Smooth muscle cell (in vitro differentiated cells): ENCODE results near the gene SMIM36. TPM values are rescaled to one million over a fixed set of nuclear protein-coding genes. Genes with fewer than 3 reads are reported as not detected.
A peak's percentile ranks its signal among the peaks of the same experiment; 100 is the strongest.
"Not testable (repeated sequence)": the region's sequence is repeated elsewhere in the genome, so short reads cannot be mapped to it uniquely, and the experiment has no call there.

Source experiments
- DNase-seq: peaks from one replicate; lab custom pipeline; 2025; ENCODE audit not compliant: unreplicated experiment; lab: John Stamatoyannopoulos, UW
- H2AFZ ChIP-seq: fragments of 200-600 bp; sonication (generic); 2 replicates; pipeline ENCODE4 v1.6.0; 2016; ENCODE audit warnings: antibody characterized with exemption, low read depth, mild to moderate bottlenecking
- H3F3A ChIP-seq: fragments of 200-600 bp; sonication (generic); 2 replicates; pipeline ENCODE4 v1.6.0; 2017; ENCODE audit warnings: antibody characterized with exemption, low read depth
- H3K27ac ChIP-seq: fragments of 200-600 bp; sonication (generic); 2 replicates; pipeline ENCODE4 v1.5.1; 2016; ENCODE audit warnings: low read depth, mild to moderate bottlenecking
- H3K27me3 ChIP-seq: fragments of 200-600 bp; sonication (generic); 2 replicates; pipeline ENCODE4 v1.6.1; 2016; ENCODE audit warnings: low read depth, mild to moderate bottlenecking
- H3K36me3 ChIP-seq: fragments of 200-600 bp; sonication (generic); 2 replicates; pipeline ENCODE4 v1.5.1; 2016; ENCODE audit warnings: low read depth
- H3K4me1 ChIP-seq: fragments of 200-600 bp; sonication (generic); 2 replicates; pipeline ENCODE4 v1.5.1; 2016; ENCODE audit warnings: low read depth
- H3K4me2 ChIP-seq: fragments of 200-600 bp; sonication (generic); 2 replicates; pipeline ENCODE4 v1.6.0; 2016; ENCODE audit warnings: mild to moderate bottlenecking
- H3K4me3 ChIP-seq: fragments of 200-600 bp; sonication (generic); 2 replicates; pipeline ENCODE4 v1.5.1; 2016; ENCODE audit warnings: mild to moderate bottlenecking
- H3K79me2 ChIP-seq: fragments of 200-600 bp; sonication (generic); 2 replicates; pipeline ENCODE4 v1.6.0; 2016; ENCODE audit warnings: low read depth, mild to moderate bottlenecking
- H3K9ac ChIP-seq: fragments of 200-600 bp; sonication (generic); 2 replicates; pipeline ENCODE4 v1.6.0; 2016; ENCODE audit warnings: low read depth
- H3K9me3 ChIP-seq: fragments of 200-600 bp; sonication (generic); replicated peaks from 2 replicates; pipeline ENCODE4 v1.5.1; 2016; ENCODE audit warnings: low read depth
- H4K20me1 ChIP-seq: fragments of 200-600 bp; sonication (generic); 2 replicates; pipeline ENCODE4 v1.6.0; 2016; ENCODE audit warnings: low read depth
- WGBS: methylation state at CpG from one replicate; pipeline ENCODE4 v1.1.7; 2016; ENCODE audit warnings: low lambda C conversion rate; 5-methylcytosine and 5-hydroxymethylcytosine counted together
- polyA plus RNA-seq: library from polyadenylated mRNA; unstranded; fragments of >200 nt; fragmentation: Nextera tagmentation; extraction: Ambion mirVana; gene quantifications from 2 replicates; pipeline ENCODE4 v1.2.1, GENCODE V29; 2016
- total RNA-seq: library from RNA; depleted of rRNA; stranded (reverse); fragments of >200 nt; gene quantifications from 2 replicates; pipeline ENCODE4 v1.2.3, GENCODE V29; 2014
- TF ChIP-seq, protein P1 (sequence below): fragments of 200-600 bp; sonication (generic); IDR thresholded peaks from 2 replicates; pipeline ENCODE4 v1.5.1; 2017; ENCODE audit warnings: borderline replicate concordance, mild to moderate bottlenecking, antibody characterized with exemption; ENCODE audit not compliant: insufficient read depth, poor library complexity, severe bottlenecking

Gene SMIM36
- total and polyA plus RNA-seq, 2 experiments from 2014 or later, result not detected

DNA sequence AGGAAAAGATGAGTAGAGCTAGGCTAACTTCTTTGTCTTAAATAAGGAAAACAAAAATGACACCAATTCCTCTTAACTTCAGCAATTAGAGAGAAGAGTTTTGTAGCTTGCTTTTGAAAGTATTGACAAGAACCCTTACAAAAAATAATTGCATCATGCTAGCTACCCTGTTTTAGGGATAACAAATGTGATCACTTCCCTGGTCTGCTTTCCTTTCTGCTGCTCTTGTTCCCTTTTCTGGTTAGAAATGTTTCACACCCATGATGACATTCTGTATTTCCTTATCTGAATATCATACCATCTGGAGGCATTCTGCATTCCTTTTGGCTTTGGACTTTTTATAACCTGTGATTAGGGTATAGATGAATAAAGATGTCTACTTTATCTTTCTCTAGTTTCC is 9.9 kb upstream of the SMIM36 start:
- H3K27me3 ChIP-seq, result peaks cover 19% of the 10 kb centered on the region
- H4K20me1 ChIP-seq, result no peaks in the 10 kb centered on the region
- H3K4me3 ChIP-seq, result no peak overlapping the region
- no peak overlapping the region for H2AFZ ChIP-seq
- H3K4me2 ChIP-seq, result no peak overlapping the region
- no peak for DNase-seq
- no peaks in the 10 kb centered on the region for H3F3A ChIP-seq
- no peak overlapping the region for H3K27ac ChIP-seq
- H3K9ac ChIP-seq, result no peak overlapping the region
- H3K4me1 ChIP-seq, result no peaks in the 10 kb centered on the region
- H3K79me2 ChIP-seq, result no peaks in the 10 kb centered on the region
- H3K36me3 ChIP-seq, result no peaks in the 10 kb centered on the region
- no peaks in the 10 kb centered on the region for H3K9me3 ChIP-seq
- TF ChIP-seq, protein P1, sequence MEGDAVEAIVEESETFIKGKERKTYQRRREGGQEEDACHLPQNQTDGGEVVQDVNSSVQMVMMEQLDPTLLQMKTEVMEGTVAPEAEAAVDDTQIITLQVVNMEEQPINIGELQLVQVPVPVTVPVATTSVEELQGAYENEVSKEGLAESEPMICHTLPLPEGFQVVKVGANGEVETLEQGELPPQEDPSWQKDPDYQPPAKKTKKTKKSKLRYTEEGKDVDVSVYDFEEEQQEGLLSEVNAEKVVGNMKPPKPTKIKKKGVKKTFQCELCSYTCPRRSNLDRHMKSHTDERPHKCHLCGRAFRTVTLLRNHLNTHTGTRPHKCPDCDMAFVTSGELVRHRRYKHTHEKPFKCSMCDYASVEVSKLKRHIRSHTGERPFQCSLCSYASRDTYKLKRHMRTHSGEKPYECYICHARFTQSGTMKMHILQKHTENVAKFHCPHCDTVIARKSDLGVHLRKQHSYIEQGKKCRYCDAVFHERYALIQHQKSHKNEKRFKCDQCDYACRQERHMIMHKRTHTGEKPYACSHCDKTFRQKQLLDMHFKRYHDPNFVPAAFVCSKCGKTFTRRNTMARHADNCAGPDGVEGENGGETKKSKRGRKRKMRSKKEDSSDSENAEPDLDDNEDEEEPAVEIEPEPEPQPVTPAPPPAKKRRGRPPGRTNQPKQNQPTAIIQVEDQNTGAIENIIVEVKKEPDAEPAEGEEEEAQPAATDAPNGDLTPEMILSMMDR, result no peak

DNA sequence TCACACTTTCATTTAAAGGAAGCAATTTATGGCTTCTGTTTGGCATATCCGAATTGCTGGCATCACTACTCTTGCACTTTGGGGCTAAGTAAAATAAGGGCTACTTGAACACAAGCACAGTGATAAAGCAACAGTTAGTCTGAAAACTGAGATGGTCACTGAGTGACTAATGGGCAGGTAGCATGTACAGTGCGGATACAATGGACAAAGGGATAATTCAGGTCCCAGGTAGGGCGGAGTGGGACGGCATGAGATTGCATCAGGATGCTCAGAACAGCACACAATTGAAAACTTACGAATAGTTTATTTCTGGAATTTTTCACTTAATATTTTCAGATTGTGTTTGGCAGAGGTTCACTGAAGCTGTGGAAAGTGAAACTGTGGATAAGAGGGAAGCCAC is 9.2 kb upstream of the SMIM36 start:
- WGBS, result 93% methylated on average over 5 of the region's 5 CpGs
- H3K4me3 ChIP-seq, result no peak overlapping the region
- H3K4me1 ChIP-seq, result no peaks in the 10 kb centered on the region
- H4K20me1 ChIP-seq, result no peaks in the 10 kb centered on the region
- no peaks in the 10 kb centered on the region for H3K36me3 ChIP-seq
- no peak for DNase-seq
- no peaks in the 10 kb centered on the region for H3F3A ChIP-seq
- H3K27me3 ChIP-seq, result peaks cover 19% of the 10 kb centered on the region
- H2AFZ ChIP-seq, result no peak overlapping the region
- H3K79me2 ChIP-seq, result no peaks in the 10 kb centered on the region
- TF ChIP-seq, protein P1, result no peak
- H3K27ac ChIP-seq, result no peak overlapping the region
- no peak overlapping the region for H3K4me2 ChIP-seq
- H3K9me3 ChIP-seq, result no peaks in the 10 kb centered on the region
- H3K9ac ChIP-seq, result no peak overlapping the region

DNA sequence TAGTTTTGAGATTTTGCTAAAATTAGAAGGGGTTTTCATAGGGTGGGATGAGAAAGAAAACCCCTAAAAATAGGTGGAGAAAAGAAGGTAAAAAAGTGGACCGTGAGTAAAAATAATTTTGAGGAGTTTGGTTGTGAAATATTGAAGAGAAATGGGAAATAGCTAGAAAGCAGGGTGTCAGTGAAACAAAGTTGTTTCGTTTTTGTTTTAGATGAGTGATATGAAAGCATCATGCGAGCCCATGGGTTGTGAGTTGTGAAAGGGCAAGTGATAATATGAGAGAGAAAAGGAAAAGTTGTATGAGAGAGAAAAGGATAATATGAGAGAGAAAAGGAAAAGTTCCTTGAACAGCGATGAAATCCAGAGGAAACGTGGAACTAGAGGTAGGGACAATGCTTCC is 7.3 kb upstream of the SMIM36 start:
- no peak overlapping the region for H2AFZ ChIP-seq
- H3K27ac ChIP-seq, result no peak overlapping the region
- no peaks in the 10 kb centered on the region for H4K20me1 ChIP-seq
- TF ChIP-seq, protein P1, result no peak
- H3K4me3 ChIP-seq, result no peak overlapping the region
- no peaks in the 10 kb centered on the region for H3K79me2 ChIP-seq
- H3K4me1 ChIP-seq, result no peaks in the 10 kb centered on the region
- H3K27me3 ChIP-seq, result peaks cover 19% of the 10 kb centered on the region
- H3K4me2 ChIP-seq, result no peak overlapping the region
- WGBS, result 74% methylated on average over 5 of the region's 5 CpGs
- DNase-seq, result no peak
- H3K36me3 ChIP-seq, result no peaks in the 10 kb centered on the region
- H3K9ac ChIP-seq, result no peak overlapping the region
- no peaks in the 10 kb centered on the region for H3K9me3 ChIP-seq
- no peaks in the 10 kb centered on the region for H3F3A ChIP-seq

GRCh38 chr17:55513885-55514590 is 2.8 kb upstream of the SMIM36 start:
- H3K4me2 ChIP-seq, result no peak overlapping the region
- H3K9me3 ChIP-seq, result no peaks in the 10 kb centered on the region
- no peaks in the 10 kb centered on the region for H3K36me3 ChIP-seq
- no peak overlapping the region for H3K27ac ChIP-seq
- no peaks in the 10 kb centered on the region for H4K20me1 ChIP-seq
- no peak overlapping the region for H3K9ac ChIP-seq
- H2AFZ ChIP-seq, result no peak overlapping the region
- peaks cover 8% of the 10 kb centered on the region for H3K27me3 ChIP-seq
- peak; percentile 19 for DNase-seq
- WGBS, result 32% methylated on average over 5 of the region's 5 CpGs
- H3K4me3 ChIP-seq, result no peak overlapping the region
- H3K79me2 ChIP-seq, result no peaks in the 10 kb centered on the region
- no peaks in the 10 kb centered on the region for H3K4me1 ChIP-seq
- no peaks in the 10 kb centered on the region for H3F3A ChIP-seq
- TF ChIP-seq, protein P1, result peak; percentile 97

GRCh38 chr17:55507669-55508068 is 3.6 kb downstream of the SMIM36 start:
- not testable (repeated sequence) for H3K4me3 ChIP-seq, H3K79me2 ChIP-seq, H3K27me3 ChIP-seq, H3F3A ChIP-seq, H3K4me2 ChIP-seq, H3K4me1 ChIP-seq, H3K36me3 ChIP-seq, H3K9ac ChIP-seq, H2AFZ ChIP-seq, H3K27ac ChIP-seq, H4K20me1 ChIP-seq, DNase-seq, H3K9me3 ChIP-seq
- WGBS, result 69% methylated on average over 7 of the region's 7 CpGs

DNA sequence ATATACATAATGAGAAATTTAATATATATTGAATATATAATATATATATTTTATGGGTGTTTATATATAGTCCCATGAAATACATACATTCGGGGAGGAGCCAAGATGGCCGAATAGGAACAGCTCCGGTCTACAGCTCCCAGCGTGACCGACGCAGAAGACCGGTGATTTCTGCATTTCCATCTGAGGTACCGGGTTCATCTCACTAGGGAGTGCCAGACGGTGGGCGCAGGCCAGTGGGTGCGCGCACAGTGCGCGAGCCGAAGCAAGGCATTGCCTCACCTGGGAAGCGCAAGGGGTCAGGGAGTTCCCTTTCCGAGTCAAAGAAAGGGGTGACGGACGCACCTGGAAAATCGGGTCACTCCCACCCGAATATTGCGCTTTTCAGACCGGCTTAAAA is 9.6 kb downstream of the SMIM36 start:
- H2AFZ ChIP-seq, H3K9me3 ChIP-seq, H3F3A ChIP-seq, H3K9ac ChIP-seq, H3K4me3 ChIP-seq, DNase-seq, H3K27ac ChIP-seq, H3K36me3 ChIP-seq, H4K20me1 ChIP-seq, H3K27me3 ChIP-seq, H3K4me1 ChIP-seq, H3K79me2 ChIP-seq, H3K4me2 ChIP-seq: not testable (repeated sequence)
- 96% methylated on average over 10 of the region's 23 CpGs for WGBS
